MM.1S (cell line): ENCODE results near the gene CDK17.

Experiments
- DNase-seq: peaks from one replicate; pipeline ENCODE4 v3.0.0-alpha.2; 2015
- H2AFZ ChIP-seq: fragments of 300-600 bp; sonication (generic); 2 replicates; pipeline ENCODE4 v1.6.0; 2016; ENCODE audit warnings: antibody characterized with exemption, low read length
- H3F3A ChIP-seq: fragments of 300-600 bp; sonication (generic); 2 replicates; pipeline ENCODE4 v1.6.1; 2016; ENCODE audit warnings: mild to moderate bottlenecking, antibody characterized with exemption, low read length, moderate library complexity, mixed read lengths; ENCODE audit not compliant: insufficient read depth
- H3K27ac ChIP-seq: fragments of 300-600 bp; sonication (generic); 2 replicates; pipeline ENCODE4 v1.5.1; 2016; ENCODE audit warnings: mild to moderate bottlenecking, low read length
- H3K27me3 ChIP-seq: fragments of 300-600 bp; sonication (generic); replicated peaks from 2 replicates; pipeline ENCODE4 v1.6.0; 2016; ENCODE audit warnings: low read length; ENCODE audit not compliant: insufficient read depth
- H3K36me3 ChIP-seq: fragments of 300-600 bp; sonication (generic); replicated peaks from 2 replicates; pipeline ENCODE4 v1.6.1; 2016; ENCODE audit warnings: mild to moderate bottlenecking, low read length, mixed read lengths; ENCODE audit not compliant: insufficient read depth
- H3K4me1 ChIP-seq: fragments of 300-600 bp; sonication (generic); 2 replicates; pipeline ENCODE4 v1.6.1; 2016; ENCODE audit warnings: low read length, mixed read lengths
- H3K4me2 ChIP-seq: fragments of 300-600 bp; sonication (generic); 2 replicates; pipeline ENCODE4 v1.6.0; 2016; ENCODE audit warnings: low read depth, low read length
- H3K4me3 ChIP-seq: fragments of 300-600 bp; sonication (generic); 2 replicates; pipeline ENCODE4 v1.5.1; 2016; ENCODE audit warnings: low read length, mixed read lengths
- H3K79me2 ChIP-seq: fragments of 300-600 bp; sonication (generic); 2 replicates; pipeline ENCODE4 v1.6.1; 2016; ENCODE audit warnings: mixed run types, low read length, mixed read lengths
- H3K9ac ChIP-seq: fragments of 300-600 bp; sonication (generic); 2 replicates; pipeline ENCODE4 v1.6.1; 2016; ENCODE audit warnings: low read length, mixed read lengths
- H3K9me2 ChIP-seq: fragments of 300-600 bp; sonication (generic); replicated peaks from 2 replicates; pipeline ENCODE4 v1.6.1; 2016; ENCODE audit warnings: mild to moderate bottlenecking, low read length, mixed read lengths; ENCODE audit not compliant: insufficient read depth
- H3K9me3 ChIP-seq: fragments of 300-600 bp; sonication (generic); replicated peaks from 2 replicates; pipeline ENCODE4 v1.6.1; 2016; ENCODE audit warnings: mild to moderate bottlenecking, low read length, mixed read lengths; ENCODE audit not compliant: insufficient read depth
- H4K20me1 ChIP-seq: fragments of 300-600 bp; sonication (generic); 2 replicates; pipeline ENCODE4 v1.6.1; 2016; ENCODE audit warnings: mild to moderate bottlenecking, low read length, moderate library complexity, mixed read lengths; ENCODE audit not compliant: insufficient read depth
- EZH2 ChIP-seq: fragments of 300-600 bp; sonication (generic); optimal IDR thresholded peaks from 2 replicates; pipeline ENCODE3; 2017; ENCODE audit warnings: low read depth, mild to moderate bottlenecking, antibody characterized with exemption, low read length, mixed read lengths
- EZH2phosphoT487 ChIP-seq: fragments of 300-600 bp; sonication (generic); IDR thresholded peaks from 2 replicates; pipeline ENCODE4 v1.6.1; 2018; ENCODE audit warnings: antibody characterized with exemption, low read length

CDK17 gene

GRCh38 chr12:96228566-96229248 lies 171.5 kb downstream of the CDK17 start:
- no peak overlapping the region for H3K4me3 ChIP-seq
- no peak overlapping the region for H3K27ac ChIP-seq
- H2AFZ ChIP-seq: no peak overlapping the region
- TF ChIP-seq EZH2: no peak
- no peak for TF ChIP-seq EZH2phosphoT487
- H3K36me3 ChIP-seq: peaks cover 2% of the 10 kb centered on the region; the same call in 1 of the 2 replicates
- H3K4me2 ChIP-seq: no peak overlapping the region
- no peak overlapping the region for H3K9ac ChIP-seq
- H3K27me3 ChIP-seq: no peaks in the 10 kb centered on the region
- no peak for DNase-seq
- no peaks in the 10 kb centered on the region for H3K9me3 ChIP-seq
- peaks cover 96% of the 10 kb centered on the region for H3K79me2 ChIP-seq
- no peaks in the 10 kb centered on the region for H3K4me1 ChIP-seq
- no peaks in the 10 kb centered on the region for H3K9me2 ChIP-seq
- no peaks in the 10 kb centered on the region; the same call in 1 of the 2 replicates for H4K20me1 ChIP-seq
- H3F3A ChIP-seq: no peaks in the 10 kb centered on the region
